Measurements from ENCODE around the gene MYO16.

DNA sequence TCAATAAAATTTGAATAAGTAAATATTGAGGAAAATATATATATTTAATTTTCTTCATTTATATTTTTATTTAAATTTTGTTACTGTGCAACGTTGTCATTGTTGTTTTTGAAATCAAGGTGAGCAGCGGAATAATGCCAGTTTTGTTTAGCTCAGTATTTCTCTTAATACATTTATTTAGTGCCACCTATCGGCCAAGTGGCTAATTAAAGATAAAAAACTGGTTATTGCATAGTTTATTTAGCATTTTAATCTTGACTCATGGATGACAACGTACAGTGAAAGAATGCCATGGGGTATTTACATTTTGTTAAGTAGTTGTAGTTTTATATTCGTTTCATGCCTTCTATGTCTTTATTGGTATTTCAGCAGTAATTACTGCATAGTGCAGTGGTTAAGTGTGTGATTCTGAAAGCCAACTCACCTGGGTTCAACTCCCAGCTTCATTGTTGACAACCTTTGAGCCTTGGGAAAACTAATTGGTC is 265.9 kb downstream of the MYO16 start:
- TF ChIP-seq RAD21 (IDR thresholded peaks at IDR 0.05; ENCODE audit: low read length) (peak; percentile 63), POLR2A (IDR thresholded peaks at IDR 0.05; ENCODE audit: low read depth, low read length) (no peak), RCOR1 (IDR thresholded peaks at IDR 0.05; ENCODE audit: insufficient replicate concordance, low read length) (no peak), CHD1 (IDR thresholded peaks at IDR 0.05; ENCODE audit: low read depth, low read length) (no peak), SMC3 (IDR thresholded peaks at IDR 0.05; ENCODE audit: low read depth, low read length) (peak; percentile 32; the same call in 1 of the 2 replicates), RFX5 (IDR thresholded peaks at IDR 0.05; ENCODE audit: low read depth, low read length) (no peak), BHLHE40 (IDR thresholded peaks at IDR 0.05; ENCODE audit: low read depth, low read length) (no peak), USF2 (IDR thresholded peaks at IDR 0.05; ENCODE audit: low read depth, low read length) (no peak)
- TF ChIP-seq, protein P1, sequence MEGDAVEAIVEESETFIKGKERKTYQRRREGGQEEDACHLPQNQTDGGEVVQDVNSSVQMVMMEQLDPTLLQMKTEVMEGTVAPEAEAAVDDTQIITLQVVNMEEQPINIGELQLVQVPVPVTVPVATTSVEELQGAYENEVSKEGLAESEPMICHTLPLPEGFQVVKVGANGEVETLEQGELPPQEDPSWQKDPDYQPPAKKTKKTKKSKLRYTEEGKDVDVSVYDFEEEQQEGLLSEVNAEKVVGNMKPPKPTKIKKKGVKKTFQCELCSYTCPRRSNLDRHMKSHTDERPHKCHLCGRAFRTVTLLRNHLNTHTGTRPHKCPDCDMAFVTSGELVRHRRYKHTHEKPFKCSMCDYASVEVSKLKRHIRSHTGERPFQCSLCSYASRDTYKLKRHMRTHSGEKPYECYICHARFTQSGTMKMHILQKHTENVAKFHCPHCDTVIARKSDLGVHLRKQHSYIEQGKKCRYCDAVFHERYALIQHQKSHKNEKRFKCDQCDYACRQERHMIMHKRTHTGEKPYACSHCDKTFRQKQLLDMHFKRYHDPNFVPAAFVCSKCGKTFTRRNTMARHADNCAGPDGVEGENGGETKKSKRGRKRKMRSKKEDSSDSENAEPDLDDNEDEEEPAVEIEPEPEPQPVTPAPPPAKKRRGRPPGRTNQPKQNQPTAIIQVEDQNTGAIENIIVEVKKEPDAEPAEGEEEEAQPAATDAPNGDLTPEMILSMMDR (conservative IDR thresholded peaks at IDR 0.05; ENCODE audit: low read depth, low read length), result peak; percentile 68
